H9 (cell line): ENCODE measurements around the gene NFIX. TPM values are rescaled to one million over a fixed set of nuclear protein-coding genes. Genes with fewer than 3 reads are reported as not detected.
A peak's percentile ranks its signal among the peaks of the same experiment; 100 is the strongest.

Experiments
- DNase-seq: peaks from one replicate; pipeline ENCODE4 v3.0.0-alpha.2; 2017
- H2AFZ ChIP-seq: one replicate; pipeline ENCODE4 v1.6.1; 2013; ENCODE audit warnings: mild to moderate bottlenecking, low read length, control low read depth, moderate library complexity
- H2AK5ac ChIP-seq: 2 replicates; pipeline ENCODE4 v1.6.1; 2013; ENCODE audit warnings: low read length, control low read depth, mixed read lengths; ENCODE audit not compliant: insufficient read length
- H2BK120ac ChIP-seq: one replicate; pipeline ENCODE4 v1.6.1; 2013; ENCODE audit warnings: low read depth, mild to moderate bottlenecking, low read length, control low read depth, inconsistent platforms; ENCODE audit not compliant: poor library complexity, severe bottlenecking
- H2BK12ac ChIP-seq: 2 replicates; pipeline ENCODE4 v1.6.1; 2013; ENCODE audit warnings: low read length, control low read depth, mixed read lengths, low read depth; ENCODE audit not compliant: insufficient read length
- H2BK15ac ChIP-seq: 2 replicates; pipeline ENCODE4 v1.6.1; 2013; ENCODE audit warnings: low read depth, low read length, control low read depth
- H2BK20ac ChIP-seq: one replicate; pipeline ENCODE4 v1.6.1; 2013; ENCODE audit warnings: low read depth, mild to moderate bottlenecking, low read length, control low read depth, inconsistent platforms; ENCODE audit not compliant: poor library complexity, severe bottlenecking
- H2BK5ac ChIP-seq: 2 replicates; pipeline ENCODE4 v1.6.1; 2013; ENCODE audit warnings: low read length, control low read depth, mixed read lengths; ENCODE audit not compliant: insufficient read length
- H3K14ac ChIP-seq: 2 replicates; pipeline ENCODE4 v1.6.1; 2013; ENCODE audit warnings: low read length, control low read depth; ENCODE audit not compliant: insufficient read depth
- H3K18ac ChIP-seq: 2 replicates; pipeline ENCODE4 v1.6.1; 2013; ENCODE audit warnings: low read depth, mild to moderate bottlenecking, mixed read lengths, low read length, control low read depth; ENCODE audit not compliant: insufficient read length
- H3K23ac ChIP-seq: 2 replicates; pipeline ENCODE4 v1.6.1; 2013; ENCODE audit warnings: low read length, control low read depth, mixed read lengths, low read depth; ENCODE audit not compliant: insufficient read length
- H3K23me2 ChIP-seq: 2 replicates; pipeline ENCODE4 v1.6.1; 2013; ENCODE audit warnings: low read depth, mild to moderate bottlenecking, mixed read lengths, low read length, control low read depth; ENCODE audit not compliant: insufficient read length, poor library complexity, severe bottlenecking
- H3K27ac ChIP-seq: 2 replicates; pipeline ENCODE4 v1.5.1; 2013; ENCODE audit warnings: low read length, control low read depth, mixed read lengths, low read depth; ENCODE audit not compliant: insufficient read length
- H3K27me3 ChIP-seq: 2 replicates; pipeline ENCODE4 v1.6.1; 2013; ENCODE audit warnings: low read length, control low read depth, inconsistent platforms; ENCODE audit not compliant: insufficient read depth
- H3K4ac ChIP-seq: 2 replicates; pipeline ENCODE4 v1.6.1; 2013; ENCODE audit warnings: low read depth, mild to moderate bottlenecking, control low read depth, inconsistent platforms, low read length, moderate library complexity
- H3K4me1 ChIP-seq: 2 replicates; pipeline ENCODE4 v1.6.1; 2013; ENCODE audit warnings: low read length, control low read depth, inconsistent platforms; ENCODE audit not compliant: insufficient read depth
- H3K4me2 ChIP-seq: 2 replicates; pipeline ENCODE4 v1.6.1; 2013; ENCODE audit warnings: low read length, control low read depth, mixed read lengths; ENCODE audit not compliant: insufficient read length, insufficient read depth
- H3K56ac ChIP-seq: 2 replicates; pipeline ENCODE4 v1.6.1; 2013; ENCODE audit warnings: low read depth, mild to moderate bottlenecking, mixed read lengths, low read length, control low read depth; ENCODE audit not compliant: insufficient read length
- H3K79me1 ChIP-seq: 2 replicates; pipeline ENCODE4 v1.6.1; 2013; ENCODE audit warnings: low read depth, mild to moderate bottlenecking, moderate library complexity, low read length, control low read depth, inconsistent platforms; ENCODE audit not compliant: insufficient read depth, poor library complexity, severe bottlenecking
- H3K79me2 ChIP-seq: 2 replicates; pipeline ENCODE4 v1.6.1; 2013; ENCODE audit warnings: low read length, control low read depth, inconsistent platforms; ENCODE audit not compliant: insufficient read depth
- H3K9ac ChIP-seq: 2 replicates; pipeline ENCODE4 v1.6.1; 2013; ENCODE audit warnings: low read length, control low read depth, mixed read lengths; ENCODE audit not compliant: insufficient read length; ENCODE audit errors: extremely low read depth
- H3K9me3 ChIP-seq: one replicate; pipeline ENCODE4 v1.6.1; 2013; ENCODE audit warnings: low read depth, low read length, inconsistent platforms; ENCODE audit not compliant: control insufficient read depth
- H3T11ph ChIP-seq: one replicate; pipeline ENCODE4 v1.6.1; 2013; ENCODE audit warnings: mild to moderate bottlenecking, low read length, control low read depth, inconsistent platforms
- H4K20me1 ChIP-seq: one replicate; pipeline ENCODE4 v1.6.1; 2013; ENCODE audit not compliant: control insufficient read depth, insufficient read length, insufficient read depth
- H4K5ac ChIP-seq: 2 replicates; pipeline ENCODE4 v1.6.1; 2013; ENCODE audit warnings: low read depth, mild to moderate bottlenecking, mixed read lengths, low read length, control low read depth; ENCODE audit not compliant: insufficient read length
- H4K8ac ChIP-seq: replicated peaks from 2 replicates; pipeline ENCODE4 v1.6.1; 2013; ENCODE audit warnings: low read length, control low read depth, mixed read lengths, low read depth; ENCODE audit not compliant: insufficient read length
- H4K91ac ChIP-seq: 2 replicates; pipeline ENCODE4 v1.6.1; 2013; ENCODE audit warnings: low read depth, mild to moderate bottlenecking, moderate library complexity, mixed read lengths, low read length, control low read depth; ENCODE audit not compliant: insufficient read length
- H3K27ac Mint-ChIP-seq, 3 experiments: 2 replicates in 2 of 3; 3 replicates in 1 of 3; pipeline ENCODE4 v1.8.0; 2020 to 2021; ENCODE audit warnings: mixed read lengths in 3 of 3, mild to moderate bottlenecking in 1 of 3, moderate library complexity in 1 of 3
- H3K27me3 Mint-ChIP-seq: 2 replicates; pipeline ENCODE4 v1.8.0; 2021; ENCODE audit warnings: low read depth, mild to moderate bottlenecking, moderate library complexity, mixed read lengths
- H3K36me3 Mint-ChIP-seq, 3 experiments: 2 replicates in 2 of 3; 3 replicates in 1 of 3; pipeline ENCODE4 v1.8.0; 2020 to 2021; ENCODE audit warnings: low read depth in 3 of 3, mixed read lengths in 3 of 3; ENCODE audit not compliant: insufficient read depth in 1 of 3
- H3K4me1 Mint-ChIP-seq, 2 experiments: 2 replicates each; pipeline ENCODE4 v1.8.0; 2020; ENCODE audit warnings: mixed read lengths in 2 of 2
- H3K4me3 Mint-ChIP-seq, 2 experiments: 2 replicates in 1 of 2; 3 replicates in 1 of 2; pipeline ENCODE4 v1.8.0; 2020 to 2021; ENCODE audit warnings: mild to moderate bottlenecking in 2 of 2, mixed read lengths in 2 of 2, moderate library complexity in 1 of 2
- H3K9me3 Mint-ChIP-seq, 2 experiments: 2 replicates in 1 of 2; 3 replicates in 1 of 2; pipeline ENCODE4 v1.8.0; 2020; ENCODE audit warnings: mild to moderate bottlenecking in 2 of 2, mixed read lengths in 2 of 2, moderate library complexity in 1 of 2
- WGBS: extraction: QIAGEN DNeasy Blood & Tissue Kit; methylation state at CpG from one replicate; pipeline ENCODE4 v1.1.7; 2013; ENCODE audit warnings: missing lambda C conversion rate, low lambda C conversion rate, mixed read lengths; ENCODE audit not compliant: insufficient read length; ENCODE audit errors: extremely low coverage; 5-methylcytosine and 5-hydroxymethylcytosine counted together
- total RNA-seq: library from RNA; stranded (reverse); gene quantifications from 2 replicates; pipeline ENCODE4 v1.2.1, GENCODE V29; 2021
- TF ChIP-seq, protein P1 (sequence below): fragments of 200-600 bp; sonication (generic); conservative IDR thresholded peaks from 3 replicates; pipeline ENCODE4 v1.8.0; 2021; ENCODE audit warnings: antibody characterized with exemption, mild to moderate bottlenecking

The NFIX gene
- total RNA-seq, 1 experiment from 2014 or later: 0.31 TPM

- WGBS: no CpG with 5 or more reads among the region's 1 CpG
- no peak overlapping the region for H2BK120ac ChIP-seq
- H3K79me2 ChIP-seq: peaks cover 47% of the 10 kb centered on the region; the same call in 1 of the 2 replicates
- no peak overlapping the region for H3K18ac ChIP-seq
- H2BK12ac ChIP-seq: no peak overlapping the region
- no peak overlapping the region for H3K9ac ChIP-seq
- H4K20me1 ChIP-seq: no peaks in the 10 kb centered on the region
- no peak overlapping the region for H2BK20ac ChIP-seq
- no peaks in the 10 kb centered on the region for H3K27me3 ChIP-seq
- no peak overlapping the region for H2AFZ ChIP-seq
- TF ChIP-seq, protein P1, sequence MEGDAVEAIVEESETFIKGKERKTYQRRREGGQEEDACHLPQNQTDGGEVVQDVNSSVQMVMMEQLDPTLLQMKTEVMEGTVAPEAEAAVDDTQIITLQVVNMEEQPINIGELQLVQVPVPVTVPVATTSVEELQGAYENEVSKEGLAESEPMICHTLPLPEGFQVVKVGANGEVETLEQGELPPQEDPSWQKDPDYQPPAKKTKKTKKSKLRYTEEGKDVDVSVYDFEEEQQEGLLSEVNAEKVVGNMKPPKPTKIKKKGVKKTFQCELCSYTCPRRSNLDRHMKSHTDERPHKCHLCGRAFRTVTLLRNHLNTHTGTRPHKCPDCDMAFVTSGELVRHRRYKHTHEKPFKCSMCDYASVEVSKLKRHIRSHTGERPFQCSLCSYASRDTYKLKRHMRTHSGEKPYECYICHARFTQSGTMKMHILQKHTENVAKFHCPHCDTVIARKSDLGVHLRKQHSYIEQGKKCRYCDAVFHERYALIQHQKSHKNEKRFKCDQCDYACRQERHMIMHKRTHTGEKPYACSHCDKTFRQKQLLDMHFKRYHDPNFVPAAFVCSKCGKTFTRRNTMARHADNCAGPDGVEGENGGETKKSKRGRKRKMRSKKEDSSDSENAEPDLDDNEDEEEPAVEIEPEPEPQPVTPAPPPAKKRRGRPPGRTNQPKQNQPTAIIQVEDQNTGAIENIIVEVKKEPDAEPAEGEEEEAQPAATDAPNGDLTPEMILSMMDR: no peak
- no peak overlapping the region for H3K56ac ChIP-seq
- no peak overlapping the region for H3K27ac ChIP-seq
- H2AK5ac ChIP-seq: no peak overlapping the region
- no peaks in the 10 kb centered on the region for H3K4me1 ChIP-seq
- H3K27ac Mint-ChIP-seq: peak overlapping the region in 2 of 3 experiments; percentile 13 to 78; a peak in 2 of 7 replicates
- no peak overlapping the region for H3T11ph ChIP-seq
- peak; percentile 18 for DNase-seq
- H4K91ac ChIP-seq: no peak overlapping the region
- no peak overlapping the region for H2BK5ac ChIP-seq
- no peak overlapping the region for H4K5ac ChIP-seq
- no peak overlapping the region for H3K4me2 ChIP-seq
- no peak overlapping the region for H3K4me3 Mint-ChIP-seq
- H3K23me2 ChIP-seq: no peaks in the 10 kb centered on the region
- no peak overlapping the region for H2BK15ac ChIP-seq
- peaks cover 6 to 14% of the 10 kb centered on the region in 2 experiments; a peak in 3 of 4 replicates for H3K4me1 Mint-ChIP-seq
- H4K8ac ChIP-seq: no peak overlapping the region
- no peaks in the 10 kb centered on the region for H3K9me3 ChIP-seq
- no peaks in the 10 kb centered on the region for H3K27me3 Mint-ChIP-seq
- peaks cover 5% of the 10 kb centered on the region for H3K79me1 ChIP-seq
- H3K9me3 Mint-ChIP-seq: no peaks in the 10 kb centered on the region
- H3K36me3 Mint-ChIP-seq: peaks cover 5 to 39% (median 13%) of the 10 kb centered on the region in 3 experiments; a peak in 6 of 7 replicates
- H3K14ac ChIP-seq: no peak overlapping the region
- no peak overlapping the region for H3K23ac ChIP-seq
- H3K4ac ChIP-seq: no peak overlapping the region
Observed at GRCh38 chr19:13128583-13128982, 133.3 kb downstream of the NFIX start.
